ENCODE data around the gene ARRDC2. TPM values are rescaled to one million over a fixed set of nuclear protein-coding genes. Genes with fewer than 3 reads are reported as not detected.
A peak's percentile ranks its signal among the peaks of the same experiment; 100 is the strongest.

Gene ARRDC2
- total and polyA plus RNA-seq, 10 of the 15 experiments (the other 5 are each of a cell fraction or from before 2014, with no cell fraction given) = 0.48 to 10.1 (median 4.8) TPM

- Histone ChIP-seq H4K20me1 (ENCODE audit: control insufficient read depth, insufficient read depth) (no peaks in the 10 kb centered on the region), H3K4me2 (ENCODE audit: control insufficient read depth, insufficient read depth) (peak overlapping the region; percentile 79), H2AFZ (ENCODE audit: control insufficient read depth, low read depth, low read length) (no peak overlapping the region), H3K9ac (ENCODE audit: control insufficient read depth, insufficient read depth, low read length) (peak overlapping the region; percentile 57), H3K27me3 (replicated peaks in 1 of 2; ENCODE audit: control insufficient read depth in 2 of 2, insufficient read depth in 2 of 2, low read length in 1 of 2) (no peaks in the 10 kb centered on the region), H3K27ac (ENCODE audit: control insufficient read depth, insufficient read depth) (peak overlapping the region; percentile 62), H3K36me3 (ENCODE audit: control insufficient read depth in 2 of 2, insufficient read depth in 2 of 2, low read length in 1 of 2) (no peaks in the 10 kb centered on the region), H3K79me2 (ENCODE audit: control insufficient read depth, insufficient read depth, low read length) (peaks cover 10% of the 10 kb centered on the region), H3K4me3 (peak overlapping the region; percentile 75), H3K9me3 (replicated peaks; ENCODE audit: control insufficient read depth, insufficient read depth, low read length) (no peaks in the 10 kb centered on the region), H3K4me1 (ENCODE audit: control insufficient read depth, insufficient read depth, low read length) (peaks cover 14% of the 10 kb centered on the region)
- TSS peak; percentile 75 for BruUV-seq (replicated peaks)
- FAIRE-seq = no peak
- POLR2A ChIA-PET = interaction anchor here (1.0 to 1.8 kb wide), 4 partner anchors 20 to 143 kb away, joined by 3 to 6 read pairs (median 4); partner anchors contain the start of gene RPL18A
- in situ Hi-C loops (cut with MboI) = no loop called here
- intact Hi-C loops (cut with micrococcal nuclease; ENCODE audit: unreplicated experiment) = no loop called here
- CTCF ChIA-PET = interaction anchor here (0.8 to 13.5 kb wide), 6 partner anchors 54 to 165 kb away, joined by 3 to 302 read pairs (median 5); partner anchors contain the start of gene CCDC124
- 6% methylated on average over 27 of the region's 27 CpGs for WGBS (ENCODE audit: insufficient coverage, insufficient replicate concordance, low lambda C conversion rate, missing lambda C conversion rate)
- ATAC-seq = peak; percentile 14
- RAD21 ChIA-PET (ENCODE audit: unreplicated experiment) = interaction anchor here (0.6 to 1.7 kb wide), 3 partner anchors 57 to 168 kb away, joined by 3 to 4 read pairs (median 4); no protein-coding TSS in a partner anchor
- DNase-seq (ENCODE audit: low read depth, low spot score) = no peak
- SMC1A ChIA-PET (ENCODE audit: uncharacterized antibody, unreplicated experiment) = interaction anchor here (1.2 kb wide), 1 partner anchor 55 kb away, joined by 4 read pairs; no protein-coding TSS in a partner anchor
- TF ChIP-seq IRF3 (IDR thresholded peaks at IDR 0.05) (no peak), NKRF (conservative IDR thresholded peaks at IDR 0.05) (no peak), FOXM1 (IDR thresholded peaks at IDR 0.05; ENCODE audit: low read depth, low read length) (no peak), SMARCA5 (IDR thresholded peaks at IDR 0.05) (peak; percentile 96), SPI1 (IDR thresholded peaks at IDR 0.05; ENCODE audit: borderline replicate concordance, insufficient read depth, low read depth, low read length) (peak; percentile 49; the same call in 1 of the 2 replicates), TCF3 (IDR thresholded peaks at IDR 0.05; ENCODE audit: borderline replicate concordance, insufficient read depth, low read depth, low read length) (no peak), BACH1 (IDR thresholded peaks at IDR 0.05; ENCODE audit: borderline replicate concordance) (0 out of 2 replicates have a peak, but pooled peaks have one; percentile 8), IKZF2 (IDR thresholded peaks at IDR 0.05) (peak in 1 of 2 experiments; percentile 25; a peak in 2 of 4 replicates), ZBTB40 (IDR thresholded peaks at IDR 0.05; ENCODE audit: borderline replicate concordance) (peak; percentile 60; the same call in 1 of the 2 replicates), NR2C1 (IDR thresholded peaks at IDR 0.05) (no peak), GATAD2B (conservative IDR thresholded peaks at IDR 0.05; ENCODE audit: low read depth) (no peak), ZNF217 (IDR thresholded peaks at IDR 0.05) (peak; percentile 90), RUNX3 (IDR thresholded peaks at IDR 0.05; ENCODE audit: low read length) (0 out of 2 replicates have a peak, but pooled peaks have one; percentile 8)
Observed at GRCh38 chr19:18002347-18002850, 5.6 kb upstream of the ARRDC2 start.

Data from GM12878 (cell line).